ENCODE measurements around the gene FAM193A. TPM values are rescaled to one million over a fixed set of nuclear protein-coding genes. Genes with fewer than 3 reads are reported as not detected.
"Not testable (repeated sequence)": the region's sequence is repeated elsewhere in the genome, so short reads cannot be mapped to it uniquely, and the experiment has no call there.

The FAM193A gene
- total RNA-seq, 2 experiments from 2014 or later, result 28.4 to 30.0 TPM

- Mint-ChIP-seq H3K27ac (peak overlapping the region; percentile 63), H3K36me3 (ENCODE audit: low read depth) (peaks cover 82% of the 10 kb centered on the region), H3K4me1 (ENCODE audit: low read depth) (peaks cover 12% of the 10 kb centered on the region), H3K4me3 (no peak overlapping the region), H3K27me3 (no peaks in the 10 kb centered on the region), H3K9me3 (no peaks in the 10 kb centered on the region)
- intact Hi-C loops (cut with DNase I, micrococcal nuclease), result no loop called here
- POLR2A ChIA-PET, result no interaction called here
- H3K4me3 ChIP-seq (ENCODE audit: low read length), result no peak overlapping the region
- DNase-seq (peak in 1 of 14 experiments; percentile 42), ATAC-seq (ENCODE audit: poor library complexity) (peak; percentile 17)
- peaks cover 15% of the 10 kb centered on the region for H3K4me1 ChIP-seq (ENCODE audit: insufficient read depth, low read length)
- no peak for TF ChIP-seq CTCF (IDR thresholded peaks at IDR 0.05)
- no peaks in the 10 kb centered on the region for H3K27me3 ChIP-seq (ENCODE audit: control insufficient read depth in 1 of 2, insufficient read depth in 2 of 2, low read length in 2 of 2)
- no peak overlapping the region for H3K27ac ChIP-seq (ENCODE audit: low read depth in 1 of 2, low read length in 2 of 2)
- H3K9me3 ChIP-seq (ENCODE audit: control insufficient read depth in 1 of 2, insufficient read depth in 1 of 2, low read length in 2 of 2), result no peaks in the 10 kb centered on the region
- peaks cover 76% of the 10 kb centered on the region for H3K36me3 ChIP-seq (ENCODE audit: insufficient read depth, low read length)
- CTCF ChIA-PET, result no interaction called here
Observed at GRCh38 chr4:2511645-2512131, 24.8 kb upstream of the FAM193A start.

GRCh38 chr4:2512396-2513135 lies 23.9 kb upstream of the FAM193A start:
- ChIA-PET POLR2A (no interaction called here), CTCF (no interaction called here)
- no peak for ATAC-seq (ENCODE audit: poor library complexity)
- no peak for TF ChIP-seq CTCF (IDR thresholded peaks at IDR 0.05)
- Histone ChIP-seq H3K27me3 (ENCODE audit: control insufficient read depth in 1 of 2, insufficient read depth in 2 of 2, low read length in 2 of 2) (no peaks in the 10 kb centered on the region), H3K4me3 (ENCODE audit: low read length) (no peak overlapping the region), H3K9me3 (ENCODE audit: control insufficient read depth in 1 of 2, insufficient read depth in 1 of 2, low read length in 2 of 2) (no peaks in the 10 kb centered on the region), H3K36me3 (ENCODE audit: insufficient read depth, low read length) (peaks cover 67% of the 10 kb centered on the region), H3K27ac (ENCODE audit: low read depth in 1 of 2, low read length in 2 of 2) (no peak overlapping the region), H3K4me1 (ENCODE audit: insufficient read depth, low read length) (peaks cover 15% of the 10 kb centered on the region)
- H3K27me3 Mint-ChIP-seq, result no peaks in the 10 kb centered on the region
- intact Hi-C loops (cut with DNase I, micrococcal nuclease), result no loop called here
- peak overlapping the region; percentile 63 for H3K27ac Mint-ChIP-seq
- H3K36me3 Mint-ChIP-seq (ENCODE audit: low read depth), result peaks cover 73% of the 10 kb centered on the region
- no peak for DNase-seq
- H3K9me3 Mint-ChIP-seq, result no peaks in the 10 kb centered on the region
- no peak overlapping the region for H3K4me3 Mint-ChIP-seq
- H3K4me1 Mint-ChIP-seq (ENCODE audit: low read depth), result peaks cover 3% of the 10 kb centered on the region

GRCh38 chr4:2514193-2514592 lies 22.3 kb upstream of the FAM193A start:
- intact Hi-C loops (cut with DNase I, micrococcal nuclease); H3K27me3 Mint-ChIP-seq; H3K4me1 Mint-ChIP-seq (ENCODE audit: low read depth); H3K27me3 ChIP-seq (ENCODE audit: control insufficient read depth in 1 of 2, insufficient read depth in 2 of 2, low read length in 2 of 2); ATAC-seq (ENCODE audit: poor library complexity); CTCF ChIA-PET; H3K27ac ChIP-seq (ENCODE audit: low read depth in 1 of 2, low read length in 2 of 2); H3K4me3 ChIP-seq (ENCODE audit: low read length); POLR2A ChIA-PET; H3K4me3 Mint-ChIP-seq; DNase-seq; H3K9me3 ChIP-seq (ENCODE audit: control insufficient read depth in 1 of 2, insufficient read depth in 1 of 2, low read length in 2 of 2); H3K27ac Mint-ChIP-seq; H3K9me3 Mint-ChIP-seq: not testable (repeated sequence)
- H3K4me1 ChIP-seq (ENCODE audit: insufficient read depth, low read length), result peaks cover 15% of the 10 kb centered on the region
- peaks cover 68% of the 10 kb centered on the region for H3K36me3 Mint-ChIP-seq (ENCODE audit: low read depth)
- H3K36me3 ChIP-seq (ENCODE audit: insufficient read depth, low read length), result peaks cover 62% of the 10 kb centered on the region

GRCh38 chr4:2514944-2515343 lies 21.5 kb upstream of the FAM193A start:
- intact Hi-C loops (cut with DNase I, micrococcal nuclease); CTCF ChIA-PET; ATAC-seq (ENCODE audit: poor library complexity); H3K27ac Mint-ChIP-seq; H3K27me3 Mint-ChIP-seq; H3K4me1 Mint-ChIP-seq (ENCODE audit: low read depth); H3K9me3 Mint-ChIP-seq; H3K27ac ChIP-seq (ENCODE audit: low read depth in 1 of 2, low read length in 2 of 2); H3K4me3 Mint-ChIP-seq; DNase-seq; H3K27me3 ChIP-seq (ENCODE audit: control insufficient read depth in 1 of 2, insufficient read depth in 2 of 2, low read length in 2 of 2); H3K9me3 ChIP-seq (ENCODE audit: control insufficient read depth in 1 of 2, insufficient read depth in 1 of 2, low read length in 2 of 2); H3K4me3 ChIP-seq (ENCODE audit: low read length); POLR2A ChIA-PET: not testable (repeated sequence)
- Histone ChIP-seq H3K4me1 (ENCODE audit: insufficient read depth, low read length) (peaks cover 13% of the 10 kb centered on the region), H3K36me3 (ENCODE audit: insufficient read depth, low read length) (peaks cover 55% of the 10 kb centered on the region)
- peaks cover 61% of the 10 kb centered on the region for H3K36me3 Mint-ChIP-seq (ENCODE audit: low read depth)

Measured in CD4-positive, alpha-beta T cell (primary cell).